WTC11 (cell line): ENCODE measurements around the gene XAB2.

Source experiments
- ATF1 ChIP-seq: sonication (generic); formaldehyde crosslinking; IDR thresholded peaks from 2 replicates; pipeline ENCODE4 v1.8.1; 2023; ENCODE audit warnings: mild to moderate bottlenecking, moderate library complexity, missing genetic modification reagents
- CREB1 ChIP-seq: sonication (generic); formaldehyde crosslinking; IDR thresholded peaks from 2 replicates; pipeline ENCODE4 v1.8.0; 2023; ENCODE audit warnings: mild to moderate bottlenecking, missing genetic modification reagents
- CTCF ChIP-seq: fragments of 200-600 bp; IDR thresholded peaks from 2 replicates; pipeline ENCODE4 v1.8.0; 2022; ENCODE audit warnings: antibody characterized with exemption
- E2F1 ChIP-seq: sonication (generic); formaldehyde crosslinking; IDR thresholded peaks from 2 replicates; pipeline ENCODE4 v1.8.0; 2022; ENCODE audit warnings: mild to moderate bottlenecking, missing genetic modification reagents
- E2F4 ChIP-seq: sonication (generic); formaldehyde crosslinking; IDR thresholded peaks from 2 replicates; pipeline ENCODE4 v1.8.1; 2022; ENCODE audit warnings: low read depth, mild to moderate bottlenecking, moderate library complexity, missing genetic modification reagents, borderline replicate concordance
- ELF4 ChIP-seq: sonication (generic); formaldehyde crosslinking; IDR thresholded peaks from 2 replicates; pipeline ENCODE4 v1.8.1; 2022; ENCODE audit warnings: low read depth, mild to moderate bottlenecking, moderate library complexity, missing genetic modification reagents
- HMGXB4 ChIP-seq: sonication (generic); formaldehyde crosslinking; IDR thresholded peaks from 2 replicates; pipeline ENCODE4 v1.8.1; 2023; ENCODE audit warnings: mild to moderate bottlenecking, moderate library complexity, missing genetic modification reagents
- MAX ChIP-seq: sonication (generic); formaldehyde crosslinking; IDR thresholded peaks from 2 replicates; pipeline ENCODE4 v1.8.0; 2022; ENCODE audit warnings: mild to moderate bottlenecking, missing genetic modification reagents
- MYBL2 ChIP-seq: sonication (generic); formaldehyde crosslinking; IDR thresholded peaks from 2 replicates; pipeline ENCODE4 v1.8.1; 2023; ENCODE audit warnings: mild to moderate bottlenecking, moderate library complexity, missing genetic modification reagents
- TEAD4 ChIP-seq: sonication (generic); formaldehyde crosslinking; IDR thresholded peaks from 2 replicates; pipeline ENCODE4 v1.8.0; 2022; ENCODE audit warnings: mild to moderate bottlenecking, missing genetic modification reagents
- TP53 ChIP-seq: sonication (generic); formaldehyde crosslinking; IDR thresholded peaks from 2 replicates; pipeline ENCODE4 v1.8.1; 2023; ENCODE audit warnings: mild to moderate bottlenecking, missing genetic modification reagents
- USF2 ChIP-seq: sonication (generic); formaldehyde crosslinking; IDR thresholded peaks from 2 replicates; pipeline ENCODE4 v1.8.1; 2023; ENCODE audit warnings: mild to moderate bottlenecking, missing genetic modification reagents, moderate library complexity

- TF ChIP-seq ATF1 (CRISPR knock-in tag) = no peak
- no peak for TF ChIP-seq CREB1
- TF ChIP-seq CTCF = no peak
- TF ChIP-seq E2F4 (CRISPR knock-in tag) = no peak
- TF ChIP-seq TP53 (CRISPR knock-in tag) = no peak
- TF ChIP-seq MYBL2 = no peak
- no peak for TF ChIP-seq ELF4 (CRISPR knock-in tag)
- TF ChIP-seq E2F1 (CRISPR knock-in tag) = no peak
- TF ChIP-seq USF2 (CRISPR knock-in tag) = no peak
- TF ChIP-seq MAX (CRISPR knock-in tag) = no peak
- no peak for TF ChIP-seq HMGXB4 (CRISPR knock-in tag)
- TF ChIP-seq TEAD4 (CRISPR knock-in tag) = no peak
Measured at GRCh38 chr19:7606289-7606688, 23.1 kb downstream of the XAB2 start.
